Neural progenitor cell (in vitro differentiated cells): ENCODE measurements around the gene RNPEP.

ENCODE experiments used
- EZH2 ChIP-seq: fragments of 200-600 bp; sonication (generic); IDR thresholded peaks from 2 replicates; pipeline ENCODE4 v1.6.1; 2017; ENCODE audit warnings: antibody characterized with exemption, mild to moderate bottlenecking, moderate library complexity
- EZH2phosphoT487 ChIP-seq: fragments of 200-600 bp; sonication (generic); IDR thresholded peaks from 2 replicates; pipeline ENCODE4 v1.6.1; 2017; ENCODE audit warnings: antibody characterized with exemption
- TF ChIP-seq, protein P1 (sequence below): fragments of 200-600 bp; sonication (generic); IDR thresholded peaks from 2 replicates; pipeline ENCODE4 v1.5.1; 2017; ENCODE audit warnings: antibody characterized with exemption, mild to moderate bottlenecking

GRCh38 chr1:202012544-202013478, 30.4 kb downstream of the RNPEP start:
- TF ChIP-seq EZH2, result no peak
- TF ChIP-seq, protein P1, sequence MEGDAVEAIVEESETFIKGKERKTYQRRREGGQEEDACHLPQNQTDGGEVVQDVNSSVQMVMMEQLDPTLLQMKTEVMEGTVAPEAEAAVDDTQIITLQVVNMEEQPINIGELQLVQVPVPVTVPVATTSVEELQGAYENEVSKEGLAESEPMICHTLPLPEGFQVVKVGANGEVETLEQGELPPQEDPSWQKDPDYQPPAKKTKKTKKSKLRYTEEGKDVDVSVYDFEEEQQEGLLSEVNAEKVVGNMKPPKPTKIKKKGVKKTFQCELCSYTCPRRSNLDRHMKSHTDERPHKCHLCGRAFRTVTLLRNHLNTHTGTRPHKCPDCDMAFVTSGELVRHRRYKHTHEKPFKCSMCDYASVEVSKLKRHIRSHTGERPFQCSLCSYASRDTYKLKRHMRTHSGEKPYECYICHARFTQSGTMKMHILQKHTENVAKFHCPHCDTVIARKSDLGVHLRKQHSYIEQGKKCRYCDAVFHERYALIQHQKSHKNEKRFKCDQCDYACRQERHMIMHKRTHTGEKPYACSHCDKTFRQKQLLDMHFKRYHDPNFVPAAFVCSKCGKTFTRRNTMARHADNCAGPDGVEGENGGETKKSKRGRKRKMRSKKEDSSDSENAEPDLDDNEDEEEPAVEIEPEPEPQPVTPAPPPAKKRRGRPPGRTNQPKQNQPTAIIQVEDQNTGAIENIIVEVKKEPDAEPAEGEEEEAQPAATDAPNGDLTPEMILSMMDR, result no peak
- TF ChIP-seq EZH2phosphoT487, result no peak
